Ammon's horn (tissue), 1 donor: ENCODE results near the gene VAV1.
"Not testable (repeated sequence)": the region's sequence is repeated elsewhere in the genome, so short reads cannot be mapped to it uniquely, and the experiment has no call there.

Experiments used
- DNase-seq: peaks from one replicate; pipeline ENCODE4 v3.0.0-alpha.2; 2016; ENCODE audit warnings: low spot score

Gene VAV1

GRCh38 chr19:6851359-6851758 is 78.9 kb downstream of the VAV1 start:
- no peak for DNase-seq

DNA sequence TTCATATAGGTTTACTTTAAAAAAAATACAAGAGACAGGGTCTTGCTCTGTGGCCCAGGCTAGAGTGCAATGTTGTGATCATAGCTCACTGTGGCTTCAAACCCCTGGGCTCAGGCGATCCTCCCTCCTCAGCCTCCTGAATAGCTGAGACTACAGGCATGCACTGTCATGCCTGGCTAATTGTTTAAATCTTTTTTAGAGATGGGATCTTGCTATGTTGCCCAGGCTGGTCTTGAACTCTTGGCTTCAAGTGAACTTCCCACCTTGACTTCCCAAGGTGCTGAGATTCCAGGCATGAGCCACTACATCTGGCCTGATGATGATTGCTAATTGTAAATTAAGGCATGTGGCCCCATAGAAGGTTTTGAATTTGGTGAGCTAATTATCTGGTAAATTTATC is 79.5 kb downstream of the VAV1 start:
- no peak for DNase-seq

DNA sequence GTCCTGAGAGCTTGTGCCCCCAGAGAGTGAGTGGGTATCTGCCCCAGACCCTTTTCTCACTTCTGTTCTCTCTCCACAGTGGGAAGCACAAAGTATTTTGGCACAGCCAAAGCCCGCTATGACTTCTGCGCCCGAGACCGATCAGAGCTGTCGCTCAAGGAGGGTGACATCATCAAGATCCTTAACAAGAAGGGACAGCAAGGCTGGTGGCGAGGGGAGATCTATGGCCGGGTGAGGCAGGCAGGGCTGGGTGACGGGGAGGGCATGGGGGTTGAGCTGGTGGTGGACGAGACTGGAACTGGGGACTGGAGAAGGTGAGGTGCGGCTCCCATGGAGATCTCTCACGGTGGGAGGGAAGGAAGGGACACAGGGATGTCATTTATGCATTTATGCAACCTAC is 81.4 kb downstream of the VAV1 start:
- no peak for DNase-seq

- no peak for DNase-seq
Measured at GRCh38 chr19:6854758-6855157, 82.2 kb downstream of the VAV1 start.

GRCh38 chr19:6856749-6857372 is 84.4 kb downstream of the VAV1 start:
- DNase-seq: peak; percentile 30

DNA sequence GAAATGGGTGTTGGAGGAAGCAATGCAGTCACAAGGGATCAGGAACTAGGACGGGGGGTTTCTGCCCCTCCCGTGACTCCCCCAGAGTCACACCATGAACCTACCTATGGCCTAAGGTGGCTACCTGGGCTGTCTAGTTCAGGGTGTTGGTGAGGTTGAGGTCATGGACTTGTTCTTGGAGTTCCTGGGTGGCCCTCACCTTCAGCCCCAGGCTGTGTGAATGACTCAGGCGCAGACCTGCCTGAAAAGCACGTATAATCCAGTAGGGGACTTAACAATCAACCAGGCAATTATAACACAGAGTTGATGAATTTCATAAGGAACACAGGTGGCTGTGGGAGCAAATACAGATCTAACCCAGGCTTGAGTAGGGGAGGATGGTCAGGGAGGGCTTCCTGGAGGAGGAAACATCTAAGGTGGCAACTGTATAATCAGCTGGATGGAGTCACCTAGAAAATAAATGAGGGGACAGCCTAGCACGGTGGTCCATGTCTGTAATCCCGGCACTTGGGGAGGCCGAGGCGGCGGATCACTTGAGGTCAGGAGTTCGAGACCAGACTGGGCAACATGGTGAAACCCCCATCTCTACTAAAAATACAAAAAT is 89.3 kb downstream of the VAV1 start:
- no peak for DNase-seq

DNA sequence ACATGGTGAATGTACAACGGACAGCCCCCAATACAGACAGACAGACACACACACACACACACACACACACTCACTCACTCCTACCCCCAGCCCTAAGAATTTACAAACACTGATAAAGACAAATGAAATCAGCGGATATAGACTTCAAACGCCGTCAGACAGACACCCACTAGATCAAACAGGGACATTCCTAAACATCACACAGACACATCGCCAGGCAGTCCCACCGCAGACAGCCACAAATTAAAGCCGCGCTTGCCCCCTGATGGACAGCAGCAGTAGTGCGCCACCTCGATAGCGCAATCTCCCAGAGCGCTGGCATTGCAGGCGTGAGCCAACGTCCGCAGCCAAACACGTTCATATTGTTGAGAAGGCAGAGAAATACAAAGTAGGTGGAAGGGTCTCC is 90.2 kb downstream of the VAV1 start:
- peak; percentile 81 for DNase-seq

GRCh38 chr19:6864325-6864940 is 91.9 kb downstream of the VAV1 start:
- no peak for DNase-seq

GRCh38 chr19:6865849-6866248 is 93.3 kb downstream of the VAV1 start:
- no peak for DNase-seq

DNA sequence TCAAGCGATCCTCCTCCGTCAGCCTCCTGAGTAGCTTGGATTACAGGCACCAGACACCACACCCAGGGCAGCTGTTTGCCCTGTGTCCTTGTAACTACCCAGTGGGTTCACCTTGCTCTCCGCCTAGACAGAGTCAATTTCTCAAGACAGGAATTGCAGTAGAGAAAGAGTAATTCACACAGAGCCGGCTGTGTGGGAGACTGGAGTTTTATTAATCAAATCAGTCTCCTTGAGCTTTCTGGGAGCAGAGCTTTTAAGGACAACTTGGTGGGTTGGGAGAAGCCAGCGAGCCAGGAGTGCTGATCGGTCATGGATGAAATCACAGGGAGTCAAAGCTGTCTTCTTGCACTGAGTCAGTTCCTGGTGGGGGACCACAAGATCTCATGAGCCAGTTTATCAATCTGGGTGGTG is 94.2 kb downstream of the VAV1 start:
- DNase-seq: no peak

DNA sequence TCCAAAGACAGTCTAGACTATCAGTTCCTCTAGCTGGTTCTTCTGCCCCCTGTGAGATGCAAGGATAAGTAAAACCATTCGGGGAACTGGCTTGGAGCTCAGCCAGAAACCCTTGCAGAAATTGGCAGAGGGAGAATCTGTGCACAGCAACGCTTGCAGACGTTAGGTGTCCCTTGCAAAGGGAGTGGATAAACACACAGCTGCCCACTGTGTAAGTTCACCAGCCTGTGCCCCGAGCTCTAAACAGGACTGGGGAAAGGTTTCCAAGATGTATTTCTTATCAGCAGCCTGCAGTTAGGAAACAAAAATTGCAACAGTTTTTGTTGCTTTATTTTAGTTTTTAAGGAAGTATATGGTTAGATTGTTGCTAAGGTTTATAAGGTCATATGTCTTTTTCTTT is 95.8 kb downstream of the VAV1 start:
- peak; percentile 56 for DNase-seq

GRCh38 chr19:6869151-6869882 is 96.8 kb downstream of the VAV1 start:
- DNase-seq: not testable (repeated sequence)

DNA sequence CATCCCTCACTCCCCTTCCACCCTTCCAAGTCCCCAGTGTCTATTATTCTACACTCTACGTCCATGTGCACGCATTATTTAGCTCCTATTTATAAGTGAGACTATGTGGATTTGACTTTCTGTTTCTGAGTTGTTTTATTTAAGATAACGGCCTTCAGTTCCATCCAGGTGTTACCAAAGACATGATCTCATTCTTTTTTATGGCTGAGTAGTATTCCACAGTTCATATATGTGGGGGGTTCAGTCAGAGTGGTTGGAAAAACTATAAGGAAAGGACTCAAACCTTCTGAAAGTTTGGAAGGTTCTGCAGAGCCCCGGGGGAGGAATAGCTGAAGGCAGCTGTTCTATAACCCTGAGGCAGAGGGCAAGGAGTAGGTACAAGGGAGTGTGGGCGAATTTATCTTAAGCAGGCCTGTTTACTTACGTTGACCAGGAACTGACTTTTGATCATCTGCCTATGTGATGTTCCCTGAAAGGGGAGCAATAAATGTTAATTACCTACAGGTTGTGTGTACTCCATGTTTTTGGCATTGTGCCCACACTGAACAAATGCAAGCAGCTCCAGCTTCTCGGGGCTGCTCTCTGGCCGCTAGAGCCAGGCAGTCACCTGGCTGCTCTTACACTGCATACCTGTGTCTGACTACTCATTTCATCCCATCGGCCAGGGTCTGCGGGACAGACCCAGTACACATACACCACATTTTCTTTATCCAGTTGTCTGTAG is 101.4 kb downstream of the VAV1 start:
- DNase-seq: no peak

DNA sequence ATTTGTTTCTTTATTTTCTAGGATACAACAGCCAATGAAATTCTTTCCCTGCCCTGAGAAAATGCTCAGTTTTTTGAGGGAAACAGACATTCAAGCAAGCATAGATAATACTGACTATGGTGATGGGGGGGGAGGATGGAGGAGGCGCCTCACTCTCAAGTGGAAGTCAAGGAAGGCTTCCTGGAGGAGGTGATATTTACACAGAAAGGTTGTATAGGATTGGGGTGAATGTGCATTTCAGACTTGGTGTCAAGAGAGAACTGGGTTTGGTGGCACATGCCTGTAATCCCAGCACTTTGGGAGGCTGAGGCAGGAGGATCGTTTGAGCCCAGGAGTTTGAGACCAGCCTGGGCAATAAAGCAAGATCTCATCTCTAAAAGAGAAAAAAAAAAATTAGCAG is 102.7 kb downstream of the VAV1 start:
- no peak for DNase-seq

GRCh38 chr19:6876748-6877147 is 104.2 kb downstream of the VAV1 start:
- DNase-seq: peak; percentile 25

- no peak for DNase-seq
Measured at GRCh38 chr19:6877766-6878165, 105.3 kb downstream of the VAV1 start.

- no peak for DNase-seq
Measured at GRCh38 chr19:6886277-6886897, 113.9 kb downstream of the VAV1 start.

DNA sequence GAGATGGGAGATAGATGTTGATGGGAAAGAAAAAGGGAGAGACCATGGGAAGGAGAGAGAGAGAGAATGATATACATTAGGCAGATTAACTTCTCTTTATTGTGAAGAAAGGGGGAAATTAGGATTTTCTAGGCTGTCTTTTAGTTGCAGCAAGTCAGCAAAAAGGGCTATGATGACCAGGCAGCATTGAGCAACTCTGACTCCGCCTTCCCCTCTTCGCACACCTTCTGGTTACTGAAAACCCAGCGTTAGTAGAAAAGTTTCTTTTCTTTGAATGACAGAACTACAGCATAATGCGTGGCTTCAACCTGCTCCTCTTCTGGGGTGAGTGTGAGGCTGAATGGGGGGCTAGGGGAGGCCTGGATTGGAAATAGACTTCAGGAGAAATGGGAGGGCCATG is 114.8 kb downstream of the VAV1 start, which contains the start of gene ADGRE1:
Gene ADGRE1, plus strand, starts transcription at position 264 of the 400 bp plus-strand sequence. Its CDS starts 30 bp downstream, at position 294.
- peak; percentile 22 for DNase-seq

DNA sequence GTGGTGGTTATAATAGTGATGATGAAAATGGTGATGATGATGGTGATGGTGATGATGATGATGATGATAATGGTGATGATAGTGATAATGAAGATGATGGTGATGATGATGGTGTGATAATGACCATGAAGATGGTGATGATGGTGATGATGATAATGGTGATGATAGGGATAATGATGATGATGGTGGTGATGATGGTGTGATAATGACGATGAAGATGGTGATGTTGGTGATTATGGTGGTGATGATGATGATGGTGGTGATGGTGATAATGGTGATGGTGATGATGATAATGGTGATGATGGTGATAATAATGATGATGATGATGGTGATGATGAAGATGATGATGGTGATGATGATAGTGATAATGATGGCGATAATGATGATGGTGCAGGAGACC is 116.5 kb downstream of the VAV1 start:
- DNase-seq: no peak

GRCh38 chr19:6890401-6890913 is 117.9 kb downstream of the VAV1 start:
- no peak for DNase-seq

DNA sequence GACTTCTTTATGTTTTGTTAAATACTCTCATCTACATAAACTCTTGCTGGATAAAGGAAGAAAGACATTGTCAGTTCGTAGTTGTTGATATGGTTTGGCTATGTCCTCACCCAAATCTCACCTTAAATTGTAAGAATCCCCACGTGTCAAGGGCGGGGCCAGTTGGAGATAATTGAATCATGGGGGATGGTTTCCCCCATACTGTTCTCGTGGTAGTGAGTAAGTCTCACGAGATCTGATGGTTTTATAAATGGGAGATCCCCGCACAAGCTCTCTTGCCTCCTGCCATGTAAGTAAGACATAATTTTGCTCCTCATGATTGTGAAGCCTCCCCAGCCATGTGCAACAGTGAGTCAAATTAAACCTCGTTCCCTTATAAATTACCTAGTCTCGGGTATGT is 118.4 kb downstream of the VAV1 start:
- DNase-seq: no peak
